ENCODE measurements around the gene AGFG1.

Gene AGFG1

GRCh38 chr2:227536445-227536844 is 64.5 kb downstream of the AGFG1 start:
- no peak for TF ChIP-seq SIN3A (IDR thresholded peaks at IDR 0.05; ENCODE audit: borderline replicate concordance, insufficient read depth, low read length)
- TF ChIP-seq REST (IDR thresholded peaks at IDR 0.05; ENCODE audit: insufficient read depth in 1 of 2, low read depth in 2 of 2, low read length in 2 of 2) = no peak
- no peak for TF ChIP-seq POLR2AphosphoS5 (IDR thresholded peaks at IDR 0.05; ENCODE audit: low read depth, low read length)
- TF ChIP-seq TAF1 (IDR thresholded peaks at IDR 0.05; ENCODE audit: borderline replicate concordance, insufficient read depth, low read length) = no peak
- no peak for TF ChIP-seq FOXP2 (optimal IDR thresholded peaks at IDR 0.05; ENCODE audit: borderline replicate concordance, extremely low read depth, extremely low read length, insufficient read depth)

- no peak for TF ChIP-seq POLR2AphosphoS5 (IDR thresholded peaks at IDR 0.05; ENCODE audit: low read depth, low read length)
- no peak for TF ChIP-seq REST (IDR thresholded peaks at IDR 0.05; ENCODE audit: insufficient read depth in 1 of 2, low read depth in 2 of 2, low read length in 2 of 2)
- no peak for TF ChIP-seq TAF1 (IDR thresholded peaks at IDR 0.05; ENCODE audit: borderline replicate concordance, insufficient read depth, low read length)
- no peak for TF ChIP-seq SIN3A (IDR thresholded peaks at IDR 0.05; ENCODE audit: borderline replicate concordance, insufficient read depth, low read length)
Measured at GRCh38 chr2:227539465-227539956, 67.6 kb downstream of the AGFG1 start.

DNA sequence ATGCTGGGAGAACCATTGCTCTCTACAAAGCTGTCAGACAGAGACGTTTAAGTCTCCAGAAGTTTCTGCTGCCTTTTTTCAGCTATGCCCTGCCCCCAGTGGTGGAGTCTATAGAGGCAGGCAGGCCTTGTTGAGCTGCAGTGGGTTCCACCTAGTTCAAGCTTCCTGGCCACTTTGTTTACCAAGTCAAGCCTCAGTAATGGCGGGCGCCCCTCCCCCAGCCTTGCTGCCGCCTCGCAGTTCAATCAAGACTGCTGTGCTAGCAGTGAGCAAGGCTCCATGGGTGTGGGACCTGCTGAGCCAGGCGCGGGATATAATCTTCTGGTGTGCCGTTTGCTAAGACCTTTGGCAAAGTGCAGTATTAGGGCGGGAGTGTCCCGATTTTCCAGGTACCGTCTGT is 74.0 kb downstream of the AGFG1 start:
- TF ChIP-seq POLR2AphosphoS5 (IDR thresholded peaks at IDR 0.05; ENCODE audit: low read depth, low read length) (no peak), REST (IDR thresholded peaks at IDR 0.05; ENCODE audit: insufficient read depth in 1 of 2, low read depth in 2 of 2, low read length in 2 of 2) (no peak), TAF1 (IDR thresholded peaks at IDR 0.05; ENCODE audit: borderline replicate concordance, insufficient read depth, low read length) (no peak), FOXP2 (optimal IDR thresholded peaks at IDR 0.05; ENCODE audit: borderline replicate concordance, extremely low read depth, extremely low read length, insufficient read depth) (no peak), SIN3A (IDR thresholded peaks at IDR 0.05; ENCODE audit: borderline replicate concordance, insufficient read depth, low read length) (no peak)

GRCh38 chr2:227551836-227552235 is 79.9 kb downstream of the AGFG1 start:
- no peak for TF ChIP-seq REST (IDR thresholded peaks at IDR 0.05; ENCODE audit: insufficient read depth in 1 of 2, low read depth in 2 of 2, low read length in 2 of 2)

DNA sequence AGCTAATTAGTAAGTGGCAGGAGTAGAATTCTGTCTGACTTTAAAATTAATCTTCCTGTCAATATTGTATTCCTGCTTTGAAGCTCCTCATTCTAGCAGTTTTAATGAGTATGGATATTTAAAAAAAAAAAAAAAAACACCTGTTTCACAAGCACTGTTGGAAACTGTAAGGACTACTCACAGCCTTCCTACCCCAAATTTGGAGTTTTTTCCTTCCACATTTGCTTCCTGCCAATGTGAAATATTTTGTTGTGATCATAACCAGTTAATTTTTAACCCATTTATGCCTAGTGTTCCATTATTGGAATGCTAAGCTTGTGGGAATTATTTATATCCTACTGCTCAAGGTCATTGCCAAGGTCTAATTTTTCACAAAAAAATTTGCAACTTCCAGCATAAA is 90.6 kb downstream of the AGFG1 start:
- no peak for TF ChIP-seq POLR2AphosphoS5 (IDR thresholded peaks at IDR 0.05; ENCODE audit: low read depth, low read length)
- no peak for TF ChIP-seq TAF1 (IDR thresholded peaks at IDR 0.05; ENCODE audit: borderline replicate concordance, insufficient read depth, low read length)
- TF ChIP-seq REST (IDR thresholded peaks at IDR 0.05; ENCODE audit: insufficient read depth in 1 of 2, low read depth in 2 of 2, low read length in 2 of 2) = no peak
- no peak for TF ChIP-seq SIN3A (IDR thresholded peaks at IDR 0.05; ENCODE audit: borderline replicate concordance, insufficient read depth, low read length)
- no peak for TF ChIP-seq FOXP2 (optimal IDR thresholded peaks at IDR 0.05; ENCODE audit: borderline replicate concordance, extremely low read depth, extremely low read length, insufficient read depth)
